ENCODE measurements around the gene SNX20. TPM values are rescaled to one million over a fixed set of nuclear protein-coding genes. Genes with fewer than 3 reads are reported as not detected.

The SNX20 gene
- total and polyA plus RNA-seq, 2 of the 4 experiments (the other 2 are of a cell fraction), result not detected

- DNase-seq, result no peak
- H3K9ac ChIP-seq (ENCODE audit: low read depth, low read length), result no peak overlapping the region
- no peak for ATAC-seq (ENCODE audit: low read depth)
- no peaks in the 10 kb centered on the region for H3K4me1 ChIP-seq (ENCODE audit: control insufficient read depth, insufficient read depth, low read length)
- H2BK20ac ChIP-seq (ENCODE audit: low read depth, low read length), result no peak overlapping the region
- no peak overlapping the region for H3K27ac ChIP-seq (ENCODE audit: insufficient read depth, low read length)
- no peak overlapping the region for H3K56ac ChIP-seq (ENCODE audit: extremely low read depth, insufficient read depth, low read length)
- H4K5ac ChIP-seq (ENCODE audit: low read depth, low read length), result no peak overlapping the region
- in situ Hi-C loops (cut with MboI; ENCODE audit: low sequenced_read_pairs), result no loop called here
- no TSS peak for BruUV-seq (replicated peaks)
- no peaks in the 10 kb centered on the region for H3K36me3 ChIP-seq (ENCODE audit: control insufficient read depth, insufficient read depth, low read length)
- no peaks in the 10 kb centered on the region for H3K9me1 ChIP-seq (ENCODE audit: insufficient read depth, low read length)
- no peak overlapping the region for H2BK120ac ChIP-seq (ENCODE audit: low read depth, low read length)
- H4K8ac ChIP-seq (ENCODE audit: low read depth in 2 of 2, low read length in 2 of 2), result no peak overlapping the region
- H3K9me3 ChIP-seq (ENCODE audit: control insufficient read depth, insufficient read depth, low read length), result no peaks in the 10 kb centered on the region
- no peak overlapping the region for H2AFZ ChIP-seq (replicated peaks; ENCODE audit: low read length, poor library complexity)
- H2AK5ac ChIP-seq (ENCODE audit: low read depth, low read length), result no peak overlapping the region
- no peak overlapping the region for H3K4me2 ChIP-seq (ENCODE audit: low read depth, low read length)
- no peaks in the 10 kb centered on the region for H4K20me1 ChIP-seq (ENCODE audit: insufficient read depth, low read length)
- dilution Hi-C loops (cut with HindIII; ENCODE audit: low sequenced_read_pairs, unreplicated experiment), result no loop called here
- no peak overlapping the region for H3K14ac ChIP-seq (replicated peaks; ENCODE audit: low read depth, low read length)
- CTCF ChIA-PET, result interaction anchor here (0.5 kb wide), 1 partner anchor 16 kb away, joined by 5 read pairs; no protein-coding TSS in a partner anchor
- no peak overlapping the region for H3K18ac ChIP-seq (ENCODE audit: low read depth, low read length)
- WGBS, 2 experiments (ENCODE audit: extremely low coverage in 2 of 2, insufficient read length in 1 of 2), result 83% methylated on average over 14 of the region's 21 CpGs; no CpG with 5 or more reads in 1 of the 2 experiments
- no peak for TF ChIP-seq CHD1 (IDR thresholded peaks at IDR 0.05; ENCODE audit: low read depth, low read length)
- no peak for TF ChIP-seq USF2 (IDR thresholded peaks at IDR 0.05; ENCODE audit: low read depth, low read length)
- intact Hi-C loops (cut with micrococcal nuclease), result no loop called here
- POLR2A ChIA-PET (ENCODE audit: unreplicated experiment), result no interaction called here
- no peak overlapping the region for H3K4ac ChIP-seq (ENCODE audit: low read depth, low read length)
- H3K79me1 ChIP-seq (ENCODE audit: low read depth in 1 of 2, low read length in 2 of 2), result no peaks in the 10 kb centered on the region
- H2BK5ac ChIP-seq (ENCODE audit: low read depth, low read length, poor library complexity, severe bottlenecking), result no peak overlapping the region
- H2AK9ac ChIP-seq (replicated peaks; ENCODE audit: low read depth, low read length, poor library complexity), result no peak overlapping the region
- H3K23ac ChIP-seq (ENCODE audit: low read depth, low read length), result no peak overlapping the region
- no peak overlapping the region for H3K4me3 ChIP-seq (ENCODE audit: insufficient read depth, low read depth, low read length)
- no peak overlapping the region for H4K91ac ChIP-seq (ENCODE audit: insufficient read depth, low read depth, low read length)
- H2BK15ac ChIP-seq (ENCODE audit: low read depth, low read length), result no peak overlapping the region
- no peaks in the 10 kb centered on the region; the same call in none of the 2 replicates for H3K27me3 ChIP-seq (ENCODE audit: control insufficient read depth, insufficient read depth, low read length)
Measured at GRCh38 chr16:50711040-50711439, 29.9 kb upstream of the SNX20 start.

Measured in IMR-90 (cell line).